Epithelial cell of proximal tubule (primary cell): ENCODE data around the gene ATP2A1. TPM values are rescaled to one million over a fixed set of nuclear protein-coding genes. Genes with fewer than 3 reads are reported as not detected.
"Not testable (repeated sequence)": the region's sequence is repeated elsewhere in the genome, so short reads cannot be mapped to it uniquely, and the experiment has no call there.

ENCODE experiments used
- DNase-seq: peaks from one replicate; pipeline ENCODE4 v3.0.0-alpha.2; 2011; ENCODE audit warnings: low read depth
- H3K4me3 ChIP-seq: 2 replicates; pipeline ENCODE4 v1.5.1; 2011; ENCODE audit warnings: low read depth, mild to moderate bottlenecking, low read length
- total RNA-seq: library from RNA; depleted of rRNA; stranded (reverse); fragments of >200 nt; gene quantifications from 2 replicates; pipeline ENCODE4 v1.2.3, GENCODE V29; 2015
- TF ChIP-seq, protein P1 (sequence below): conservative IDR thresholded peaks from 2 replicates; pipeline ENCODE4 v1.5.1; 2012; ENCODE audit warnings: low read depth, mild to moderate bottlenecking, low read length

The ATP2A1 gene
- total RNA-seq, 1 donor from 2014 or later, result 0.92 TPM

DNA sequence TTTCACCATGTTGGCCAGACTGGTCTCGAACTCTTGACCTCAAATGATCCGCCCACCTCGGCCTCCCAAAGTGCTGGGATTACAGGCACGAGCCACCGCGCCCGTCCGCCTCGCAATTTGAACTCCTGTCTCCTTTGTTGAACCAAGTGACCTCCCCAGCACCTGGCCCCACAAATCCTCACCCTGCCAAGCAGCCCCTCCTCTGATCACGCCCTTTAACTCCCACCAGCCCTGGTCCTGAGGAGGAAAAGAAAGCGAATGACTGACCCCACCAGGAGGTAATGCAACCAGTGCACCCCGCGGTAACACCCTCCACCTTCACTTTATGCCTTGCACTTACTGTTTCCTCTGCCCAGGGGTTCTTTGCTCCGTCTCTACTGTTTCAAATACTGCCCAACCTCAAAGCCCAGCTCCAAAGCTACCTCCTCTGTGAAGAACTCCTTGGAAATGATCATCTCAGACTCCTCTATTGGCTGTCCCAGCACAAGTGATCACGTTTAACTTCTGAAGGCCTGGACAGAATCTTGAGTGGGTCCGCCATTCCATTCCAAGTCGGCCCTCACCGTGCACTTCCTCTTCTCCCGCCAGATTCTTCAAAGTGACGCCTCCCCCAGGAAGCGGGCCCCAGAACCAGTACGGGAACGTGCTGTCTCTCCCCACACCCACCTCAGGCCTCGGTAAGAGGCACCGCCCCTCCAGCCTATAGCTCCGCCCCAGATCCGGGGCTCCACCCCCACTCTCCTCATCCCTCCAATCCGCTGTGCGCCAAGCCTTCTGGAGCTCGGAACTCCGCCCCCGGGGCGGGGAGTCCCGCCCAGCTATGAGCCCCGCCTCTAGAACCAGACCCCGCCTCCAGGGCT, 57.9 kb downstream of the ATP2A1 start:
- peak overlapping the region; percentile 19 for H3K4me3 ChIP-seq

DNA sequence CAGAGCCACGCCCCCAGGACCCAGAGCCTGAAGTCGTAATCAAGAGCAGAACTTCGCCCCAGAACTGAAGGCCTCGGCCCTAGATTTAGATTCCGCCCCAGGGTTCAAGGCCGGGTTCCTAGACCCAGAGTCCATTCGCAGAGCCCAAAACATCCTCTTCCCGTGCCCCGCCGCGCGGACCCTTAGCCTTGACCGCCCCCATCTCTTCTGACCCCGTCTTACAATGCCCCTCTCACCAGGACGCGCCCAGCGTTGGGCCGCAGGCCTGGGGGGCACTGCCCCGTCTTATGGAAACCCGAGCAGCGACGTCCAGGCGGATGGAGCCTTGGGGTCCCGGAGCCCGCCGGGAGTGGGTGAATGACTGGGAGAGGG, 58.5 kb downstream of the ATP2A1 start:
- DNase-seq, result no peak
- TF ChIP-seq, protein P1, sequence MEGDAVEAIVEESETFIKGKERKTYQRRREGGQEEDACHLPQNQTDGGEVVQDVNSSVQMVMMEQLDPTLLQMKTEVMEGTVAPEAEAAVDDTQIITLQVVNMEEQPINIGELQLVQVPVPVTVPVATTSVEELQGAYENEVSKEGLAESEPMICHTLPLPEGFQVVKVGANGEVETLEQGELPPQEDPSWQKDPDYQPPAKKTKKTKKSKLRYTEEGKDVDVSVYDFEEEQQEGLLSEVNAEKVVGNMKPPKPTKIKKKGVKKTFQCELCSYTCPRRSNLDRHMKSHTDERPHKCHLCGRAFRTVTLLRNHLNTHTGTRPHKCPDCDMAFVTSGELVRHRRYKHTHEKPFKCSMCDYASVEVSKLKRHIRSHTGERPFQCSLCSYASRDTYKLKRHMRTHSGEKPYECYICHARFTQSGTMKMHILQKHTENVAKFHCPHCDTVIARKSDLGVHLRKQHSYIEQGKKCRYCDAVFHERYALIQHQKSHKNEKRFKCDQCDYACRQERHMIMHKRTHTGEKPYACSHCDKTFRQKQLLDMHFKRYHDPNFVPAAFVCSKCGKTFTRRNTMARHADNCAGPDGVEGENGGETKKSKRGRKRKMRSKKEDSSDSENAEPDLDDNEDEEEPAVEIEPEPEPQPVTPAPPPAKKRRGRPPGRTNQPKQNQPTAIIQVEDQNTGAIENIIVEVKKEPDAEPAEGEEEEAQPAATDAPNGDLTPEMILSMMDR, result no peak

More for the DNA sequence above, 57.9 kb downstream of the ATP2A1 start:
- no peak for DNase-seq
- TF ChIP-seq, protein P1, result no peak

DNA sequence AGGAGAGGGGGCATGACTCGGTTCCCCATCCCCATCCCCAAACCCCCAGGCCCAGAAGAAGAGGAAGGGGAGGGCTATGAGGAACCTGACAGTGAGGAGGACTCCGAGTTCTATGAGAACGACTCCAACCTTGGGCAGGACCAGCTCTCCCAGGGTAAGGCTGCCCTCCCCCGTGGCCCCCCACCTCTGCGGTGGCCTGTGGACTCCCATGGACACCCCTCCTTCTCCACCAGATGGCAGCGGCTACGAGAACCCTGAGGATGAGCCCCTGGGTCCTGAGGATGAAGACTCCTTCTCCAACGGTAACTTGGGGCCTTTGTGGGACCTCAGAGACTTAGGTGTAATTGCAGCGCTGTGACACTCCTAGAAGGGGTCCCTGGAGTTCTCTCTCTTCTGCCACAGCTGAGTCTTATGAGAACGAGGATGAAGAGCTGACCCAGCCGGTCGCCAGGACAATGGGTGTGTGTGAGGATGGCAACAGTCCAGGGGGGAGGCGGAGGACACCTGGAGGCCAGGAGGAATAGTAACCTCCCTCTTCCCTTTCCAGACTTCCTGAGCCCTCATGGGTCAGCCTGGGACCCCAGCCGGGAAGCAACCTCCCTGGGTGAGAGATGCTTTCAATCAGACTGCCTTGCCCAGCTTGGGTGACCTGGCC, 59.1 kb downstream of the ATP2A1 start:
- H3K4me3 ChIP-seq, result no peak overlapping the region
- TF ChIP-seq, protein P1, result no peak
- no peak for DNase-seq

More for the DNA sequence above, 58.5 kb downstream of the ATP2A1 start:
- H3K4me3 ChIP-seq, result no peak overlapping the region

DNA sequence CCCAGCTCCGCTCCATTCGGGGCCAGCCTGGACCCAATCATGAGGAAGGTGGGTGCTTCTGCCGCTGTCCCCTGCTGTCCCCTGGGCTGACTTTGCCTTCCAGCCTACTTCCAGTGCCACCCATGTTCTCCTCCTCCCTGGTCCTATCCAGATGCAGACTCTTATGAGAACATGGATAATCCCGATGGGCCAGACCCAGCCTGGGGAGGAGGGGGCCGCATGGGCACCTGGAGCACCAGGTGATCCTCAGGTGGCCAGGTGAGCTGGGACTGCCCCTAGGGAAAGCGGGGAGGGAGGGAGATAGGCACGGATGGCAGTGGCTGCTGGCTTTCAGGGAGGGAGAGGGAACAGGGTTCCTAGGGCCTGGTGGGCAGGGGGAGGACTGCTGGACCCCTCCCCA, 60.4 kb downstream of the ATP2A1 start:
- DNase-seq, result no peak
- TF ChIP-seq, protein P1, result no peak
- H3K4me3 ChIP-seq, result no peak overlapping the region

DNA sequence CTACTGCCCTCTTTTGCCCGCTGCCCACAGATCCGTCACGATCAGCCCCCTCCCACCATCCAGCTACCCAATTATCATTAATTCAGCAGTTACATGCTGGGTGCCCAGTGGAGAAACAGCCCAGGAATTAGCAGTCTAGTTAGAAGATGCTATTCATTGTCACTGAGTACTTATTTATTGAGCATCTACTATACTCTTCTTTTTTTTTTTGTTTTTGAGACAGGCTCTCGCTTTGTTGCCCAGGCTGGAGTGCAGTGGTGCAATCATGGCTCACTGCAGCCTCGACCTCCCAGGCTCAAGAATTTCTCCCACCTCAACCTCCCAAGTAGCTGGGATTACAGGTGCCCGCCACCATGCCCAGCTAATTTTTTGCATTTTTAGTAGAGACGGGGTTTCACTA, 61.5 kb downstream of the ATP2A1 start:
- not testable (repeated sequence) for H3K4me3 ChIP-seq, DNase-seq

DNA sequence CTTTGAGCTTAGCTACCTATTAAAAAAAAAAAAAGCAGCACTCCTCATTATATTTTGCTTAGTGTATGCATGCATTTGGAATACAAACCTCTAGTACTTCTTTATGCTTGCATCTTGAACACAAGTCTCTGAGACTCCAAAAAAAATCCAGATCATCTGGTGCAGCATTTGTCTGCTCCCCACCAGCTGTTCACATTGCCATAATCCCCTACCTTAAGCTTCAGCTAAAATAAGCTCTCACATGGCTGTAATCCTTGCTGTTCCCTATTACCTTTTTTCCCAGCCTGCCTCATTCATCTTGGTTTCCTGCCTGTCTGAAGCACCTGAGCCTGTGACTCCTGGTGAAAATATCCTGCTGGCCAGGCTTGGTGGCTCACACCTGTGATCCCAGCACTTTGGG, 65.0 kb downstream of the ATP2A1 start:
- no peak overlapping the region for H3K4me3 ChIP-seq
- TF ChIP-seq, protein P1, result no peak
- DNase-seq, result no peak

DNA sequence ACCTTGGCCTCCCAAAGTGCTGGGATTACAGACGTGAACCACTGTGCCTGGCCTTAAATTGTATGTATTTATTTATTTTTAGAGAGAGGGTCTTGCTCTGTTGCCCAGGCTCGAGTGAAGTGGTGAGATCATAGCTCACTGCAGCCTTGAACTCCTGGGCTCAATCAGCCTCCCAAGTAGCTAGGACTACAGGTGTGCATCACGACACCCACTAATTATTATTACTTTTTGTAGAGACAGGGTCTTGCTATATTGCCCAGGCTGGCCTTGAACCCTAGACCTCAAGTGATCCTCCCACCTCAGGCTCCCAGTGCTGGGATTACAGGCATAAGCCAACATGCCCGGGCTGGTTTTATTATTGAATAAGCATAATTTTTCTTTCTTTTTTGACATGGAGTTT, 68.4 kb downstream of the ATP2A1 start:
- TF ChIP-seq, protein P1, result no peak
- H3K4me3 ChIP-seq, result no peak overlapping the region
- no peak for DNase-seq
